ENCODE results near the gene DTX1. TPM values are rescaled to one million over a fixed set of nuclear protein-coding genes. Genes with fewer than 3 reads are reported as not detected.

DTX1 gene
- total and polyA plus RNA-seq, 2 of the 8 experiments (the other 6 are each of a cell fraction or from before 2014, with no cell fraction given) = 4.7 to 6.9 TPM

- TF ChIP-seq, protein P1, sequence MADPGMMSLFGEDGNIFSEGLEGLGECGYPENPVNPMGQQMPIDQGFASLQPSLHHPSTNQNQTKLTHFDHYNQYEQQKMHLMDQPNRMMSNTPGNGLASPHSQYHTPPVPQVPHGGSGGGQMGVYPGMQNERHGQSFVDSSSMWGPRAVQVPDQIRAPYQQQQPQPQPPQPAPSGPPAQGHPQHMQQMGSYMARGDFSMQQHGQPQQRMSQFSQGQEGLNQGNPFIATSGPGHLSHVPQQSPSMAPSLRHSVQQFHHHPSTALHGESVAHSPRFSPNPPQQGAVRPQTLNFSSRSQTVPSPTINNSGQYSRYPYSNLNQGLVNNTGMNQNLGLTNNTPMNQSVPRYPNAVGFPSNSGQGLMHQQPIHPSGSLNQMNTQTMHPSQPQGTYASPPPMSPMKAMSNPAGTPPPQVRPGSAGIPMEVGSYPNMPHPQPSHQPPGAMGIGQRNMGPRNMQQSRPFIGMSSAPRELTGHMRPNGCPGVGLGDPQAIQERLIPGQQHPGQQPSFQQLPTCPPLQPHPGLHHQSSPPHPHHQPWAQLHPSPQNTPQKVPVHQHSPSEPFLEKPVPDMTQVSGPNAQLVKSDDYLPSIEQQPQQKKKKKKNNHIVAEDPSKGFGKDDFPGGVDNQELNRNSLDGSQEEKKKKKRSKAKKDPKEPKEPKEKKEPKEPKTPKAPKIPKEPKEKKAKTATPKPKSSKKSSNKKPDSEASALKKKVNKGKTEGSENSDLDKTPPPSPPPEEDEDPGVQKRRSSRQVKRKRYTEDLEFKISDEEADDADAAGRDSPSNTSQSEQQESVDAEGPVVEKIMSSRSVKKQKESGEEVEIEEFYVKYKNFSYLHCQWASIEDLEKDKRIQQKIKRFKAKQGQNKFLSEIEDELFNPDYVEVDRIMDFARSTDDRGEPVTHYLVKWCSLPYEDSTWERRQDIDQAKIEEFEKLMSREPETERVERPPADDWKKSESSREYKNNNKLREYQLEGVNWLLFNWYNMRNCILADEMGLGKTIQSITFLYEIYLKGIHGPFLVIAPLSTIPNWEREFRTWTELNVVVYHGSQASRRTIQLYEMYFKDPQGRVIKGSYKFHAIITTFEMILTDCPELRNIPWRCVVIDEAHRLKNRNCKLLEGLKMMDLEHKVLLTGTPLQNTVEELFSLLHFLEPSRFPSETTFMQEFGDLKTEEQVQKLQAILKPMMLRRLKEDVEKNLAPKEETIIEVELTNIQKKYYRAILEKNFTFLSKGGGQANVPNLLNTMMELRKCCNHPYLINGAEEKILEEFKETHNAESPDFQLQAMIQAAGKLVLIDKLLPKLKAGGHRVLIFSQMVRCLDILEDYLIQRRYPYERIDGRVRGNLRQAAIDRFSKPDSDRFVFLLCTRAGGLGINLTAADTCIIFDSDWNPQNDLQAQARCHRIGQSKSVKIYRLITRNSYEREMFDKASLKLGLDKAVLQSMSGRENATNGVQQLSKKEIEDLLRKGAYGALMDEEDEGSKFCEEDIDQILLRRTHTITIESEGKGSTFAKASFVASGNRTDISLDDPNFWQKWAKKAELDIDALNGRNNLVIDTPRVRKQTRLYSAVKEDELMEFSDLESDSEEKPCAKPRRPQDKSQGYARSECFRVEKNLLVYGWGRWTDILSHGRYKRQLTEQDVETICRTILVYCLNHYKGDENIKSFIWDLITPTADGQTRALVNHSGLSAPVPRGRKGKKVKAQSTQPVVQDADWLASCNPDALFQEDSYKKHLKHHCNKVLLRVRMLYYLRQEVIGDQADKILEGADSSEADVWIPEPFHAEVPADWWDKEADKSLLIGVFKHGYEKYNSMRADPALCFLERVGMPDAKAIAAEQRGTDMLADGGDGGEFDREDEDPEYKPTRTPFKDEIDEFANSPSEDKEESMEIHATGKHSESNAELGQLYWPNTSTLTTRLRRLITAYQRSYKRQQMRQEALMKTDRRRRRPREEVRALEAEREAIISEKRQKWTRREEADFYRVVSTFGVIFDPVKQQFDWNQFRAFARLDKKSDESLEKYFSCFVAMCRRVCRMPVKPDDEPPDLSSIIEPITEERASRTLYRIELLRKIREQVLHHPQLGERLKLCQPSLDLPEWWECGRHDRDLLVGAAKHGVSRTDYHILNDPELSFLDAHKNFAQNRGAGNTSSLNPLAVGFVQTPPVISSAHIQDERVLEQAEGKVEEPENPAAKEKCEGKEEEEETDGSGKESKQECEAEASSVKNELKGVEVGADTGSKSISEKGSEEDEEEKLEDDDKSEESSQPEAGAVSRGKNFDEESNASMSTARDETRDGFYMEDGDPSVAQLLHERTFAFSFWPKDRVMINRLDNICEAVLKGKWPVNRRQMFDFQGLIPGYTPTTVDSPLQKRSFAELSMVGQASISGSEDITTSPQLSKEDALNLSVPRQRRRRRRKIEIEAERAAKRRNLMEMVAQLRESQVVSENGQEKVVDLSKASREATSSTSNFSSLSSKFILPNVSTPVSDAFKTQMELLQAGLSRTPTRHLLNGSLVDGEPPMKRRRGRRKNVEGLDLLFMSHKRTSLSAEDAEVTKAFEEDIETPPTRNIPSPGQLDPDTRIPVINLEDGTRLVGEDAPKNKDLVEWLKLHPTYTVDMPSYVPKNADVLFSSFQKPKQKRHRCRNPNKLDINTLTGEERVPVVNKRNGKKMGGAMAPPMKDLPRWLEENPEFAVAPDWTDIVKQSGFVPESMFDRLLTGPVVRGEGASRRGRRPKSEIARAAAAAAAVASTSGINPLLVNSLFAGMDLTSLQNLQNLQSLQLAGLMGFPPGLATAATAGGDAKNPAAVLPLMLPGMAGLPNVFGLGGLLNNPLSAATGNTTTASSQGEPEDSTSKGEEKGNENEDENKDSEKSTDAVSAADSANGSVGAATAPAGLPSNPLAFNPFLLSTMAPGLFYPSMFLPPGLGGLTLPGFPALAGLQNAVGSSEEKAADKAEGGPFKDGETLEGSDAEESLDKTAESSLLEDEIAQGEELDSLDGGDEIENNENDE (IDR thresholded peaks at IDR 0.05; ENCODE audit: insufficient replicate concordance, low read length) = no peak
- no peak for TF ChIP-seq NRF1 (IDR thresholded peaks at IDR 0.05; ENCODE audit: low read depth, low read length)
- TF ChIP-seq BRCA1 (IDR thresholded peaks at IDR 0.05; ENCODE audit: low read depth, low read length) = no peak
- no peak for TF ChIP-seq MAFK (IDR thresholded peaks at IDR 0.05; ENCODE audit: low read depth, low read length)
- TF ChIP-seq RXRA (IDR thresholded peaks at IDR 0.05; ENCODE audit: insufficient read depth, low read depth, low read length) = no peak
- TF ChIP-seq, protein P2, sequence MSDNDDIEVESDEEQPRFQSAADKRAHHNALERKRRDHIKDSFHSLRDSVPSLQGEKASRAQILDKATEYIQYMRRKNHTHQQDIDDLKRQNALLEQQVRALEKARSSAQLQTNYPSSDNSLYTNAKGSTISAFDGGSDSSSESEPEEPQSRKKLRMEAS (IDR thresholded peaks at IDR 0.05) = no peak
- no peak for TF ChIP-seq CHD2 (IDR thresholded peaks at IDR 0.05; ENCODE audit: low read length)
Measured at GRCh38 chr12:113145720-113146551, 89.4 kb downstream of the DTX1 start (continued).
